Activated naive CD4-positive, alpha-beta T cell treated with anti-CD3 and anti-CD28 coated beads, Interleukin-2, amount 50 U/mL, for 16 hours (primary cell): ENCODE data around the gene ABHD17A.
A peak's percentile ranks its signal among the peaks of the same experiment; 100 is the strongest.

ENCODE experiments used
- DNase-seq: peaks from one replicate; pipeline ENCODE4 v3.0.0-alpha.2; 2020

The ABHD17A gene

DNA sequence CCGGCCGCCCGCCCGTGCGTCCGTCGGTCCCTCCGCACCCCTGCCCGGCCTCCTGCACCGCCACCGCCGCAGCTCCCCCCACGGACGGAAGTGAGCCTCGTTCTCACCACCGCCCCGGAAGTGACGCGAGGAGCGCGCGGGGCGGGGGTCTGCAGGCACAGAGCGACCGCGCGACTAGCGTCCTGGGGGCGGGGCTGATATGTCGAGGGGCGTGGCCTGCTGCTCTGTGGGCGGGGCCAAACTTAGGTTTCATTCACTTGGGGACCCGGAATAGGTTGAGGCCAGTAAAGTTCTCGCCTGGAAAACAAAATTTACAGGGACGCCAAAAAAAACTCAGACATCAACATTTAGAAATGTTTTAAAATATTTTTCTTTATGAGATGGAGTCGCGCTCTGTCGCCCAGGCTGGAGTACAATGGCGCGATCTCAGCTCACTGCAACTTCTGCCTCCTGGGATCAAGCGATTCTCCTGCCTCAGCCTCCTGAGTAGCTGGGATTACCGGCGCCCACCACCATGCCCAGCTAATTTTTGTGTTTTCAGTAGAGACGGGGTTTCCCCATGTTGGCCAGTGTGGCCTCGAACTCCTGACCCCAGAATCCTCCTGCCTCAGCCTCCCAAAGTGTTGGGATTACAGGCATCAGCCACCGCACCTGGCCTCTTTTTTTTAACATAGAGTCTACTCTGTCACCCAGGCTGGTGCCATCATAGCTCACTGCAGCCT lies at the start of gene ABHD17A:
Gene ABHD17A, minus strand, starts transcription at position 99 of the 722 bp plus-strand sequence. CDS start 3,930 bp downstream, outside the sequence.
- DNase-seq, result peak; percentile 94

DNA sequence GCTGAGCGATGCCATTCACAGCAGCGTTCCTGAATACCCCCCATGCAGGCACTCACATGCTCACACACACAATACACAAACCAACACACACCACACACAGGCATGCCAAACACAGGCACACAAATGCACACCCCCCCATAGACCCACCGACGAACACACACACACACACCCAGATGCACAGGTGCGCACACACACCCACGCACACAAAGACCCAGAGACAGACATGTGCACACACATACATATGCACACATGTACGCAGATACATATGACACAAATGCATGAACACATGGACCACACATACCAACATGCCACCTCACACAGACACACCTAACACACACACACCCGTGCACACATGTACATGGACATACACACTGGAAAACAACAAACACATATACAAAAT lies 48.6 kb upstream of the ABHD17A start:
- DNase-seq, result no peak

DNA sequence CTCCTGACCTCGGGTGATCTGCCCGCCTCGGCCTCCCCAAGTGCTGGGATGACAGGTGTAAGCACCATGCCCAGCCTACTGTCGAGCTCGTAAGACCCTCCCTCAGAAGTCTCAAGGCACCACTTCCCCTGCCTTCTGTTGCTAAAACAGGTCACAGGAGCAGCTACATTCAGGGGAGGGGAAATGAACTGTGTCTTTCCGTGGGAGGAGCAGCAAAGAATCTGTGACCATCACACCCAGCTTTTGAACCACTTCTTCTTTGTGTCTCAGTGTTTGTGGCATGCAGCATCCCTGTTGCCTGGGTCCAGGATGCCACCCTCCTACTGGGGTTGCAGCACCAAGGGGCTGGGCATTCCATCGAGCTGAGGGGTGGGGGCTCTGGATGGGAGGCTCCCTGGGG lies 47.9 kb upstream of the ABHD17A start:
- no peak for DNase-seq

DNA sequence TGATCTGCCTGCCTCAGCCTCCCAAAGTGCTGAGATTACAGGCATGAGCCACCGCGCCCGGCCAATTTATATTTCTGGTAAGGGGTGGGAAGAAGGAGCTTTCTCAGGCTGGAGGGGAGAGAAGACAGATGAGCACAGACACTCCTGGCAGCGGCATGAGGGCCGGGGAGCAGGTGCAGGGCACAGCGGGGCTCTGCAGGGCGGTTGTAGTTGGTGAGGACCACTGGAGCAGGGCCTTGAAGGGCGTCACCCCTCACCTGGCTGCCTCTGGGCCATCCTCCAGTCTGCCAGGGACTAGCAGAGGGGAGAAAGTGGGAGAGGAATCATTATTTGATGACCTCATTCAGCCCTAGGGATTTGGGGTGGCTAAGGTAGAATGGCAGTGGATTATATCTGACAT lies 47.1 kb upstream of the ABHD17A start:
- DNase-seq, result no peak

DNA sequence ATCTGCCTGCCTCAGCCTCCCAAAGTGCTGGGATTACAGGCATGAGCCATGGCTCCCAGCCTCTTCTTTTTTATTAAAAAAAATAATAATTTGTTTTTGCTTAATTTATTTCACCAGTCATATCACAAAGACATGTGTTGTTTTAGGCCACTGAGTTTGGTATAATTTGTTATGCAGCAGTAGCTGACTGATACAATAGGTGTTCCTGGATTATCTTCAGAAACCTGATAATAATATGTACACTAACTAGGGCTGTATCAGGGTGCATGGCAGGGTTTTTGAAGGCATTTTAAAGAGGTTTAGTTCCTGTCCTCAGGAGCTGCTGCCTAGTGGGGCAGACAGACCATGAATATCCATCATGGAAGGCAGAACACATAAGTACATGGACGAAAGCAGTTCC lies 46.1 kb upstream of the ABHD17A start:
- DNase-seq, result no peak

DNA sequence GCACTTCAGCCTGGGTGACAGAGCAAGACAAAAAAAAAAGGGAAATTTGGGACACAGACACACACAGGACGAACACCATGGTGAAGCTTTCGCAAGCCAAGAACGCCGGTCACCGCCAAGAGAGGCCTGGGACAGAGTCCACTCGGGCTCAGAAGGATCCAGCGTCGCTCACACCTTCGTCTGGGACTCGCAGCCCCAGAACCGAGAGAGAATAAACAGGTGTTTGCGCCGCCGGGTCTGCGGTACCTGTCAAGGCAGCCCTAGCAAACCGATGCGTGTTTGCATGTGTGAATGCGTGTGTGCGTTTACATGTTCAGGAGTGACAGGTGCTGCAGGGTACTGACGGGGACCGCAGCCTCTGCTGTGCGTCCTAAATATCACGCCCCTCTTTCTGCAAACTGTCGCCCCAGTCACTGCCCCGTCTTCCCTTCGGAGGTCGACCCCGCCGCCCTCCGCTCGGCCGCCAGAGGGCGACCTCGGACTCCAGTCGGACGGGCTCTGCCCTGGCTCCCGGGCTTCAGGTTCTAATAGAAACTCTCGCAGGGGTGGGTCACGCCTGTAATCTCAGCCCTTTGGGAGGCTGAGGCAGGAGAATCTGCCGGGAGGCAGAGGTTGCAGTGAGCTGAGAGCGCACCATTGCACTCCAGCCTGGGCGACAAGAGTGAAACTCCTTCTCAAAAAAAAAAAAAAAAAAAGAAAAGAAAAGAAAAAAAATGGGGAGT lies 43.9 kb upstream of the ABHD17A start:
- peak; percentile 82 for DNase-seq

DNA sequence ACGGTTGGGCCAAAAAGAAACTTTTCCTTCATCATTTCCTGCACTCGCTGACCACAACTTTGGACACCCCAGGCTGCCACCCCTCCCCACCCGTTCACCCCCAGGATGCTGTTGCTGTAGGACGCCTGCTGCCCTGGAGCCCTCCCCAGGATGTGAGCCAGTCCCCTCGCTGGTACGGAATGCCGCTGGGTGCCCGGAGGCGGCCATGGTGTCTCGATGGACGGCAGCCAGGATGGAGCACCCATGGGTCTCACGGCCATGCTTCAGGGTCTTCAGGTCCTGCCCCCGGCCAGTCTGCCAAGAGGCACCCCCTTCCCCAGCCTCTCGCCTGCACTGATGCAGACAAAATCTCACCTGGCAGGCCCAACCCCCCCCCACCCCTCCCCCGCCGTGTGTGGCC lies 40.2 kb upstream of the ABHD17A start:
- no peak for DNase-seq

DNA sequence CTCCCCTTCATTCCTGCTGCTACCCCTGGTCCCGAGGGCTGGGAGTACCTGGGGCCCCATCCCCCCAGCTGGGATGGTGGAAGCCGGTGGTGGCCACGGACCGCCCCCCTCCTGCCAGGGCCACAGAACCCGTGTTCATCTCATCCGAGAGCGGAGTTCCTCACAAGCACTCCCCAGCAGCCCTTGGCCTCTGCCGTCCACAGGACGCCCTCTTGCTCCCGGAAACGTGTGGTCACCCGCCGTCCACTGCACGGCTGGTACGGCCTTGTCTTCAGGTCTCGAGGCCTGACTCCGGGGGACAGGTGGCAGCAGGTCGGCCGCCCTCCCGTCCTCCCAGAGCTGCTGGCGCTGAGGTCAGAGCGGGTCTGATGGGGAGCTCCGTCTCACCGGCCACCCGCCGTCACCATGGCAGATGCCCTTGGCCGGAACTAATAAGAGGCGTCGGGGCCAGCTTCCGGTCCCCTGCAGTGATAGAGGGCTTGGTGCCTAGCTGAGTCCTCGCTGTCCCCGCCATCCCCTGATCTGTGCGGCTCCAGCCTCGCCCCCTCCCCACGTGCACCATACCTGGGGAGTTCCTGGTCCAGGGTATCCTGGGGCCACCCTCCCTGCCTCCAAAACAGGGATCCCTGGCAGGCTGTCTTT lies 39.1 kb upstream of the ABHD17A start:
- DNase-seq, result no peak

DNA sequence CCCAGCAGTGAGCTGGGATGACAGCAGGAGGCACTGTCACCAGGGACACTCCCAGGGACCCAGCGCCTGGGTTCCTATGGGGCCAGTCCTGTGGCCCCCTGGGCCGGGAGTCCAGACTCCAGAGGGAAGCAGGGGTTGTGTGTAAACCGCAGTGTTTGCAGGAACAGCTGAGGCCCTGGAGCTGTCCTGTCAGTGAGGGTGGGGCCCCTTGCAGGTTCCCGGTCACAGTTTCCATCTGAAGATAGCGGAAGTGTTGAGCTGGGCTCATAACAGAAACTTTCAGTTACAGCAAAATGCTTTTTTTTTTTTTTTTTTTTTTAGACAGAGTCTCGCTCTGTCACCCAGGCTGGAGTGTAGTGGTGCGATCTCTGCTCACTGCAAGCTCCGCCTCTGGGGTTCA lies 38.0 kb upstream of the ABHD17A start:
- DNase-seq, result peak; percentile 28

DNA sequence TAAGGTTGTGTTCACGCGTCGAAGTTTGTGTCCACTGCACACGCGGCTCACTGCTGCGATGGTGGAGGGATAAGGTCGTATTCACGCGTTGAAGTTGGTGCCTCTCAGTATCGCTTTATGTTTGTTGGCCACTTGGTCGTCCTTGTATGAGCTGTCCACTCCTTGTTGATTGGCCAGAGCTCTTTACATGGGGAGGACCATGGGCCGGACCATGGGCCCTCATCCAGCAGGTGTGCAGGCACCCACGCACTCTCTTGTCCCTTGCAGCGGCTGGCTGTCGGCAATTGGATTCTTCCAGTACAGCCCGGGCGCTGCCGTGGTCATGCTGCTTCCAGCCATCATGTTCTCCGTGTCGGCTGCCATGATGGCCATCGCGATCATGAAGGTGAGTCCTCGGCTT lies 37.5 kb upstream of the ABHD17A start:
- DNase-seq, result no peak

DNA sequence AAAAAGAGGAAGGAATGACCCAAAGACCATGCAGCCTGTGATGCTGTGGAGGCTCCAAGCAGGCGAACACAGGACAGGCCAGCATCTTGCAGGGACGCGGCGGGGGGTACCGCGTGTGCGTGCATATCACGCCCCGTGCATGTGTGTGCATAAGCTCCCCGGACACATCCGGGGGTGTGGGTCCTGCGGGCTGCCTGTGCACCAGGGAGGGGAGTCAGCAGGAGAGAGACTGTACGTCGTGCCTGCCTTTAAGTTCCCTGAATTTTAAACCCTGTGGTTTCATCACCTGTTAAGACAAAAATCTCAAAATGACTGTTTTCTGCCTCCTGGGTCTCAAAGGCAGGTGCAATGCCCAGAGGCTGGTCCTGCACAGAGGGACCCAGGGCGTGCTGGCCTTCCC lies 36.5 kb upstream of the ABHD17A start:
- DNase-seq, result no peak

DNA sequence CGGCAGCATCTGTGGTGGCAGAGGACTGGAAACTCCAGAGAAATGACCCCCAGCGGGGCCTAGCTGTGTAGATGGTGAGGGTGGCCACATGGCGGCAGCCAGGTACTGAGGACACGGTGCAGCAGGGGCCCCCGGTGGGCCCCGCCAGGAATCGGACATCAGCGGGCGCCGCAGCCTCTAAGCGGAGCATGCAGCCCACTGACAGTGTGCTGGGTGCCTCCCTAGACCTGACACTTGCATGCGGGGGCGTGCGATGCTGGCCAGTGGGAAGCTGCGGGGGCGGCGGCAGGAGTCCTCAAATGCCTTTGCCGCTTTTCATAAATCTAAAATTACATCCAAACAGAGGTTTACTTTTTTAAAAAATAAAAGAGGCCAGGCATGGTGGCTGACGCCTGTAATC lies 36.0 kb upstream of the ABHD17A start:
- no peak for DNase-seq

DNA sequence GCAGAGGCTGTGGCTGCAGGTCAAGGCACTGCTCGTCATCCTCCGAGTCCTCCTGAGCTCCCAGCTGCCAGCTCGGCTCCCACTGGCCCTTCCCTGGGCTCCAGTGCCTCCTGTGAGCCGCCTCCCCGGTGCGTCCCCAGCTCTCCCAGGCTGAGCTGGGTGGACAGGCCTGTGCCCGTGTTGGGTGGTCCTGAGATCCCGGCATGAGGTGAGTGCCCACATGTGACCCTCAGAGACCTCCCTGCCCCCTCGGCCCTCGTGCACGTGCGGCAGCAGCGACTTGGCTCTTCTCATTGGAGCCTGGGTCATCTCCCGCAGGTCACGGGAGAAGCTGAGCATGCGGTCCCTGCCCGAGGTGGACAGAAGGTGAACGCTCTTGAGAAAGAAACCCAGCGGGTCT lies 35.3 kb upstream of the ABHD17A start:
- DNase-seq, result no peak

DNA sequence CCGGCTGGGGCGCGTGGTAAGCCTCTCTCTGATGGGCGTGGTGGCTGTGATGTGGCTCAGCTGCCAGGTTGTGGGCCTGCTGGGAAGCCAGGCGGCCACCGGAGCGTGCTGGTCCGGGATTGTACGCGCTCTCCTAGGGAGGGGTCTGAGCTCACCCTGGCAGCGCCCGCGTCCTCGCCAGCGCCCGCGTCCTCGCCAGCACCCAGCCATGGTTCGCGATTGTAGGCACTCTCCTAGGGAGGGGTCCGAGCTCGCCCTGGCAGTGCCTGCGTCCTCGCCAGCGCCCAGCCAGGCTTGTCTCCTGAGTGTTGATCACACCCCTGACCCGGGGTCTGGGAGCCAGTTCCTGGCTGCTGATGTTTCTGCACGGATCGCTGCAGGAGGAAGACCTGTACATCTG lies 33.7 kb upstream of the ABHD17A start:
- no peak for DNase-seq

DNA sequence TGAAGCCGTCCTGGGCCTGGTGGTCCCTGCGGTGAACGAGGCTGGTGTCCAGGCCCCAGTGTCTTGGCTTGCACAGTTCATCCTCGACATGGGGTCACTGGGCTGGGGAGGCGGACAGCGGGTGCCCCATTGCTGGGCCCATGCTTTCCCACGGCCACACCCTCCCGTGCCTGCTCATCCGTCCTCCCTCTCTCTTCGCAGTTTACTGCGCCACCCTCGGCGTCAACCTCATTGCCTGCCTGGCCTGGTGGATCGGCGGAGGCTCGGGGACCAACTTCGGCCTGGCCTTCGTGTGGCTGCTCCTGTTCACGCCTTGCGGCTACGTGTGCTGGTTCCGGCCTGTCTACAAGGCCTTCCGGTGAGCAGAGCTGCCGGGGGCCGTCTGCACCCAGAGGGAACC lies 32.6 kb upstream of the ABHD17A start:
- DNase-seq, result no peak

DNA sequence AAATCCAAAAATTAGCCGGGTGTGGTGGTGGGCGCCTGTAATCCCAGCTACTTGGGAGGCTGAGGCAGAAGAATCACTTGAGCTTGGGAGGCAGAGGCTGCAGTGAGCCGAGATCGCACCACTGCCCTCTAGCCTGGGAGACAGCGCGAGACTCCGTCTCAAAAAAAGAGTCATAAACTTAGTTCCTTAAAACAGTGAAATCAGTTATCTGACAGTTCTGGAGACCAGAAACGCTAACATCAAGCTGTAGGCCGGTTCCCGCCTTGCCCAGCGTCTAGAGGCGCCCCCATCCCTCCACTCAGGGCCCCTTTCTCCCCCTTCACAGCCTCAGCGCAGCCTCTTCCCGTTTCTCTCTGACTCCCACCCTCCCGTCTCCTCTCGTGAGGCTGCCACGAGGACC lies 31.9 kb upstream of the ABHD17A start:
- no peak for DNase-seq

DNA sequence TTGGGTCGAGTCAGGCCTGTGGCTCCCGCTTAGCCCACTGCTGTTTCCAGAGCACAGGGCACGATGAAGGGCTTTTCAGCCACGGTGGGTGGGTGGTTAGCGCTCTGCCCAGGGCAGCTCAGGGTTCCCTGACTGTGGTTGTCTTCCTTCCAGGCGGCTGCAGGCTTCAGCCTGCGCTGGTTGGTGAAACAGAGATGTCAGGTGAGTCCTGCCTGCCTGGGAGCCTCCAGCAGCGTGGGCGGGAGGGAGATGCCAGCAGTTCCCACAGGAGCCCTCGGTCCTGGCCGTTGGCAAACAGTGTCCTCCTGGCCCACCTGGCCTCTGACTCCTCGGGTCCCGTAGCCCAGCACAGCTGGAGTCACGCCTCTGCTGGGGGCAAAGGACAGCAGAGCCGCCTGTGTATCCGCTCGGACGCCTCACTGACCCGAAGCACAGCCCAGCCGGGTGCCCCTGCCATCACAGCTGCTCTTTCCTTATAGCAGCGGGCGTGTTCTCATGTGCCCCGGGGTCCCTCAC lies 29.6 kb upstream of the ABHD17A start:
- no peak for DNase-seq

DNA sequence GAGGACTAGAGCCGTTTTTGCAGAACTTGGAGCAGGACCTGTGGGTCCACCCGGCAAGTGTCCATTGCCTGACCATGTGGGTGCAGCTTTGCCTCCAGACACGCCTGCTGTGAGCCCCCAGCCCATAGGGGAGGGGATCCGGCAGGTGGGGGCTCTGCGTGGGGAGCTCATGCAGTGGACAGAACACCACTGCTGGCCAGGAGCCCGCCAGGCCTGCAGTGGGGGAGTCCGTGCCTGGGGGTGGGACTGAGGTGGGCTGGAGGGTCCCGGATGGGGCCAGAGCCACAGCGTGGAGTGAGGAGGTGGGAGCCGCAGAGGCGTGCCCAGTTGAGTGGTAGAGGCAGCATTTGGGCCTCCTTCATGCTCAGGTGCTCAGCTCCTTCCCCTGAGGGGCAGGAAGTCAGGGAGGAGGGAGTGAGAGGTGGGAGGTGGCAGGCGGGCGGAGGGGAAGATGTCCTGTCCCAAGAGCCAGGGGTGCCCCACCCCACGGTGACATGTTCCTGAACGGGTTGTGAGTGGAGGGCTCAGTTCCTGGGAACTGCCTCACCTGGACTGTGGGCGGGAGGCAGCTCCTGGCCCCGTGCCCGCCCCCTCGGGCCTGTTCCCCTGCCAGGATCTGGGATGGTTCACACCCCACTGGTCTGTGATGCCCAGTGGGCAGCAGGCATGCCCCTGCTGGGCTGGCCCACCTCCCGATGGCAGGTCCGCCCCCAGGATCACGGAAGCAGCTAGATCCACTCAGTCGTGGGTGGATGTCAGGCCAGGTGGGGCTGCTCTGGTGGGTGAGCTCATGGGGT lies 28.7 kb upstream of the ABHD17A start:
- no peak for DNase-seq

DNA sequence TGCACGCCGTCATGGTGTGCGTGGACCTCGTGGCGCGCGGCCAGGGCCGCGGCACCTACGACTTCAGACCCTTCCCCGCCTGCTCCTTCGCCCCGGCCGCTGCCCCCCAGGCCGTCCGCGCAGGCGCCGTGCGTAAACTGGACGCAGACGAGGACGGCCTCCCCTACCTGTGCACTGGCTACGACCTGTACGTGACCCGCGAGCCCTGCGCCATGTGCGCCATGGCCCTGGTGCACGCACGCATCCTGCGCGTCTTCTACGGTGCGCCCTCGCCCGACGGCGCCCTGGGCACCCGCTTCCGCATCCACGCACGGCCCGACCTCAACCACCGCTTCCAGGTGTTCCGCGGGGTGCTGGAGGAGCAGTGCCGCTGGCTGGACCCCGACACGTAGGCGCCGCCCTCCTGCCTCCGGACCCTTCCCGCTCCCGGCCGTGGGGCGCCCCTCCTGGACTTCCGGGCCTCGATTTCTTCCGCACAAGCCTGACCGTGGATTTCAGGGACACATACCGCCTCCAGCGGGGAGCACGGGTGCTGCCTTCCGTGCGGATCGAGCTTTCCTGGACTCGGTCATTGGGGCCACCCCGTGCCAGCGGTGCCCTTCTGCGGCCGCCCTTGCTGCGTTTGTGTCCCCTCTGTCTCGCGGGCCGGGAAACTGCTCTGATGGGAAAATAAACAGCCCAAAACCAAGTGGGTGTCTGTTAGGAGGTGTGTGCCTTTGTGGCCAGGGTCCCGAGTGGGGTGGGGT lies 27.6 kb upstream of the ABHD17A start:
- no peak for DNase-seq

DNA sequence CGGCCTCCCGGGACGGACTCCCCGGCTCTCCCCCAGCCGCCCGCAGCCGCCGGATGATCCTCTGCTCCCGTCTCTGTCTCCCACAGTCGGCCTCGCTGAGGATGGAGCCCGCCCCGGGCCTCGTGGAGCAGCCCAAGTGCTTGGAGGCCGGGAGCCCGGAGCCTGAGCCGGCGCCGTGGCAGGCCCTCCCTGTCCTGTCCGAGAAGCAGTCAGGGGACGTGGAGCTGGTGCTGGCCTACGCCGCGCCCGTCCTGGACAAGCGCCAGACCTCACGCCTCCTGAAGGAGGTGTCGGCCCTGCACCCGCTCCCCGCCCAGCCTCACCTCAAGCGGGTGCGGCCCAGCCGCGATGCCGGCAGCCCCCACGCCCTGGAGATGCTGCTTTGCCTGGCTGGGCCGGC lies 26.7 kb upstream of the ABHD17A start:
- no peak for DNase-seq

DNA sequence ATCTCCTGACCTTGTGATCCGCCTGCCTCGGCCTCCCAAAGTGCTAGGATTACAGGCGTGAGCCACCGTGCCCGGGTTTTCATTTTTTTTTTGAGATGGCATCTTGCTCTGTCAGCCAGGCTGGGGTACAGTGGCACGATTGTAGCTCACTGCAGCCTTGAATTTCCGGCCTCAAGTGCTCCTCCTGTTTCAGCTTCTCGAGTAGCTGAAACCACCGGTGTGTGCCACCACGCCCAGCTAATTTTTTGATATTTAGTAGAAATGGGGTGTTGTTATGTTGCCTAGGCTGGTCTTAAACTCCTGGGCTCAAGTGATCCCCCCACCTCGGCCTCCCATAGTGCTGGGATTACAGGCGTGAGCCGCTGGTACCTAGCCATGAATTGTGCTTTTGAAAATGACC lies 25.8 kb upstream of the ABHD17A start:
- no peak for DNase-seq

DNA sequence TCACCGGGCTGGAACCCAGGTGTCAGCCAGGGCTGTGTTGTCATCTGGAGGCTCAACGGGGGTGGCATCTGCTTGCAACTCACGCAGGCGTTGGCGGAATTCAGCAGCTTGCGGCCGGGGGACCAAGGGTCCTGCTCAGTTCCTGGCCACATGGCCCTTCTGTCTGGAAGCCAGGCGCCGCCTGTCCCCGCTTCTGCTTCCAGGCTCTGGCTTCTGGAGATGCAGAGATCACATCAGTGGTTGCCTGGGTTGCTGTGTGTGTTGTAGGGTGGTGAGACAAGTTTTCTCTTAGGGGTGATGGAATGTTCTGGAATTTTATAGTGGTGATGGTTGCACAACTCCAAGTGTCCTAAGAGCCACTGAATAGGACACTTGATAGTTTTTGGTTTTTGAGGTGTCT lies 24.9 kb upstream of the ABHD17A start:
- no peak for DNase-seq

DNA sequence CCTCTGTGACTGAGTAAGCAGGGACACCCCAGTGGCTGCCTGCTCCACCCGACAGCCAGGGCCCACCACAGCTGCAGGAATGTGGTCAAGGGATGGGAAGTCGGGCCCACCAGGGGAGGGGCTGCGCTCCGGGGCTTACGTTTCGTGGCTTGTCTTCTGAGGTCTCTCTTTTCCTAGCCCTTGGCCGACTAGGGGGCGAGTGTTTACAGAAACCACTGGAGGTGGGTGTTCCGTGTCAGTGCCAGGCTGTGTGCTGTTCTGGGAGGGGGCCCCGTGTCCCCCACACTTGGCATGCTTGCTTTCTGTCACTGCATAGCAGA lies 24.4 kb upstream of the ABHD17A start:
- no peak for DNase-seq
